ENCODE measurements around the gene HSPG2. TPM values are rescaled to one million over a fixed set of nuclear protein-coding genes. Genes with fewer than 3 reads are reported as not detected.

Gene HSPG2
- total and polyA plus RNA-seq, 2 donors (not counting 1 experiment from before 2014, with no cell fraction given), result 2.0 to 4.5 TPM

DNA sequence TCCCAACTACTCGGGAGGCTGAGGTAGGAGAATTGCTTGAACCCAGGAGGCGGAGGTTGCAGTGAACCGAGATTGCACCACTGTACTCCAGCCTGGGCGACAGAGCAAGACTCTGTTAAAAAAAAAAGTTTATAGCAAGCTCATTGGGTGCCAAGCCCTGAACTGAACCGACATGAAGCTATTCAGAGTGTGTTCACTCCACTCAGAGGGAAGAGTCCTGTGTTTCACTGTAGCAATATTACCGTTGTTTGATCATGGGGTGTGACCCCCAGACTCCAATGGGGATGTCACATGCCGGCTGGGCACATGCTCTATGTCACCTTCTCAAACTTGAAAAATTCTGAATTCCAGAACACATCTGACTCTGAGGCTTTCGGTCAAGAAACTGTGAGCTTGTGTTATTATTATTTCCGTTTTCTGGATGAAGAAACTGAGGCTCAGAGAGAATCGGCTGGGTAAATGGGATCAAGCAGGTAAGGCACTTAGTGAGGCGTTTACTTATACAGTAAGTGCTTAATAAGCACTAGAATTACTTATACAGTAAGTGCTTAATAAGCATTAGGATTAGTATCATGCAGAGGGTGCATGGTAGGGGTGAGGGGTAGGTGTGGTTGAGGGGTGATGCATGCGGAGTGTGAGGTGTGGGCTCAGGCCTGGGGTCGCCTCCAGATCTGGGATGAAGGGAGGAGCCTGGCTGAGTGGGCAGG is 36.2 kb downstream of the HSPG2 start:
- H3K36me3 ChIP-seq (replicated peaks in 1 of 2; ENCODE audit: control extremely low read depth in 1 of 2, control insufficient read depth in 1 of 2, extremely low read depth in 1 of 2, insufficient read depth in 2 of 2, low read length in 1 of 2), result no peaks in the 10 kb centered on the region
- TF ChIP-seq, protein P1, sequence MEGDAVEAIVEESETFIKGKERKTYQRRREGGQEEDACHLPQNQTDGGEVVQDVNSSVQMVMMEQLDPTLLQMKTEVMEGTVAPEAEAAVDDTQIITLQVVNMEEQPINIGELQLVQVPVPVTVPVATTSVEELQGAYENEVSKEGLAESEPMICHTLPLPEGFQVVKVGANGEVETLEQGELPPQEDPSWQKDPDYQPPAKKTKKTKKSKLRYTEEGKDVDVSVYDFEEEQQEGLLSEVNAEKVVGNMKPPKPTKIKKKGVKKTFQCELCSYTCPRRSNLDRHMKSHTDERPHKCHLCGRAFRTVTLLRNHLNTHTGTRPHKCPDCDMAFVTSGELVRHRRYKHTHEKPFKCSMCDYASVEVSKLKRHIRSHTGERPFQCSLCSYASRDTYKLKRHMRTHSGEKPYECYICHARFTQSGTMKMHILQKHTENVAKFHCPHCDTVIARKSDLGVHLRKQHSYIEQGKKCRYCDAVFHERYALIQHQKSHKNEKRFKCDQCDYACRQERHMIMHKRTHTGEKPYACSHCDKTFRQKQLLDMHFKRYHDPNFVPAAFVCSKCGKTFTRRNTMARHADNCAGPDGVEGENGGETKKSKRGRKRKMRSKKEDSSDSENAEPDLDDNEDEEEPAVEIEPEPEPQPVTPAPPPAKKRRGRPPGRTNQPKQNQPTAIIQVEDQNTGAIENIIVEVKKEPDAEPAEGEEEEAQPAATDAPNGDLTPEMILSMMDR (IDR thresholded peaks at IDR 0.05), result no peak
- TF ChIP-seq EZH2 (IDR thresholded peaks at IDR 0.05; ENCODE audit: borderline replicate concordance, insufficient read depth, low read depth, low read length, poor library complexity, severe bottlenecking), result no peak
- H3K9ac ChIP-seq (ENCODE audit: low read length), result no peak overlapping the region
- no peaks in the 10 kb centered on the region for H4K20me1 ChIP-seq (ENCODE audit: control insufficient read depth, insufficient read depth, low read length, poor library complexity, severe bottlenecking)
- Mint-ChIP-seq H3K4me1 (no peaks in the 10 kb centered on the region), H3K9me3 (ENCODE audit: insufficient read depth) (no peaks in the 10 kb centered on the region), H3K4me3 (no peak overlapping the region), H3K27me3 (peaks cover 14% of the 10 kb centered on the region), H3K27ac (no peak overlapping the region)
- H2AFZ ChIP-seq (ENCODE audit: insufficient read depth, low read depth, low read length, poor library complexity, severe bottlenecking), result no peak overlapping the region
- intact Hi-C loops (cut with micrococcal nuclease), result no loop called here
- H3K4me1 ChIP-seq (ENCODE audit: control insufficient read depth in 2 of 2, insufficient read depth in 2 of 2, low read length in 2 of 2), result no peaks in the 10 kb centered on the region
- H3K9me3 ChIP-seq (ENCODE audit: control extremely low read depth in 1 of 3, control insufficient read depth in 2 of 3, insufficient read depth in 1 of 3, low read length in 2 of 3), result no peaks in the 10 kb centered on the region
- H3K27ac ChIP-seq (ENCODE audit: low read length in 2 of 2), result no peak overlapping the region
- DNase-seq (no peak), ATAC-seq (ENCODE audit: low read depth) (no peak)
- WGBS (ENCODE audit: insufficient coverage), result 83% methylated on average over 8 of the region's 13 CpGs
- no peaks in the 10 kb centered on the region for H3K79me2 ChIP-seq (ENCODE audit: control insufficient read depth, insufficient read depth, low read length)
- H3K4me3 ChIP-seq (ENCODE audit: control extremely low read depth in 1 of 5, extremely low read depth in 1 of 5, insufficient read depth in 1 of 5, low read depth in 2 of 5, low read length in 4 of 5), result no peak overlapping the region
- no peaks in the 10 kb centered on the region for H3K27me3 ChIP-seq (replicated peaks in 1 of 4; ENCODE audit: control extremely low read depth in 1 of 4, control insufficient read depth in 3 of 4, insufficient read depth in 4 of 4, low read length in 3 of 4)
- POLR2A ChIA-PET, result no interaction called here
- CTCF ChIA-PET, result no interaction called here
- no peak overlapping the region for H3K4me2 ChIP-seq (replicated peaks; ENCODE audit: low read depth, low read length, poor library complexity, severe bottlenecking)

DNA sequence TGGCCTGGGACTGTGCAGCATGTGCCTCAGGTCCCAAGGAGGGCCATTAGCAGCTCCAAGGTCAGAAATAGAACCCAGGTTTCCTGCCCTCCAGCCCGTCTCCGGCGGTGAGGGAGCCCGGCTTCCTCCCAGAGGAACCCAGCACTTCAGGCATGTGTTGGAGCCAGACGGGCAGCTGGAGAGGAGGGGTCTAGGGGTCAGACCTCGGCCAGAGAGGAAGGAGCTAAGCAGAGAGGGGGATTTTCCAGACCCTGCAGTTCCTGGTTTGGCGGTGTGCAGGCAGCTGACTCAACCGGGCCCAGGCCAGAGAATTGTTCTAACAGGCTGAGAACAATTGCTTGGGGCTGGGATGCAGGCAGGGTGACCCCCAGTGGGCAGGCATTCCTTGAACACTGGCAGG is 37.1 kb downstream of the HSPG2 start:
- Histone ChIP-seq H3K27ac (ENCODE audit: low read length in 2 of 2) (no peak overlapping the region), H3K4me1 (ENCODE audit: control insufficient read depth in 2 of 2, insufficient read depth in 2 of 2, low read length in 2 of 2) (no peaks in the 10 kb centered on the region), H3K9me3 (ENCODE audit: control extremely low read depth in 1 of 3, control insufficient read depth in 2 of 3, insufficient read depth in 1 of 3, low read length in 2 of 3) (no peaks in the 10 kb centered on the region), H3K36me3 (replicated peaks in 1 of 2; ENCODE audit: control extremely low read depth in 1 of 2, control insufficient read depth in 1 of 2, extremely low read depth in 1 of 2, insufficient read depth in 2 of 2, low read length in 1 of 2) (no peaks in the 10 kb centered on the region), H3K27me3 (replicated peaks in 1 of 4; ENCODE audit: control extremely low read depth in 1 of 4, control insufficient read depth in 3 of 4, insufficient read depth in 4 of 4, low read length in 3 of 4) (no peaks in the 10 kb centered on the region), H3K4me3 (ENCODE audit: control extremely low read depth in 1 of 5, extremely low read depth in 1 of 5, insufficient read depth in 1 of 5, low read depth in 2 of 5, low read length in 4 of 5) (no peak overlapping the region), H3K4me2 (replicated peaks; ENCODE audit: low read depth, low read length, poor library complexity, severe bottlenecking) (no peak overlapping the region), H3K9ac (ENCODE audit: low read length) (no peak overlapping the region), H4K20me1 (ENCODE audit: control insufficient read depth, insufficient read depth, low read length, poor library complexity, severe bottlenecking) (no peaks in the 10 kb centered on the region), H3K79me2 (ENCODE audit: control insufficient read depth, insufficient read depth, low read length) (no peaks in the 10 kb centered on the region), H2AFZ (ENCODE audit: insufficient read depth, low read depth, low read length, poor library complexity, severe bottlenecking) (no peak overlapping the region)
- WGBS (ENCODE audit: insufficient coverage), result 14% methylated on average over 8 of the region's 8 CpGs
- intact Hi-C loops (cut with micrococcal nuclease), result no loop called here
- H3K27ac Mint-ChIP-seq, result no peak overlapping the region
- POLR2A ChIA-PET, result no interaction called here
- peaks cover 14% of the 10 kb centered on the region for H3K27me3 Mint-ChIP-seq
- no peaks in the 10 kb centered on the region for H3K9me3 Mint-ChIP-seq (ENCODE audit: insufficient read depth)
- H3K4me1 Mint-ChIP-seq, result no peaks in the 10 kb centered on the region
- no peak overlapping the region for H3K4me3 Mint-ChIP-seq
- no peak for DNase-seq
- TF ChIP-seq, protein P1 (IDR thresholded peaks at IDR 0.05), result no peak
- no peak for TF ChIP-seq EZH2 (IDR thresholded peaks at IDR 0.05; ENCODE audit: borderline replicate concordance, insufficient read depth, low read depth, low read length, poor library complexity, severe bottlenecking)
- ATAC-seq (ENCODE audit: low read depth), result no peak
- CTCF ChIA-PET, result no interaction called here

Measured in B cell (primary cell).